ENCODE data around the gene ISCU.

GRCh38 chr12:108614639-108615038, 52.2 kb downstream of the ISCU start:
- TF ChIP-seq CTCF (optimal IDR thresholded peaks at IDR 0.05 in 1 of 3, IDR thresholded peaks at IDR 0.05 in 1 of 3, conservative IDR thresholded peaks at IDR 0.05 in 1 of 3; ENCODE audit: extremely low read depth in 1 of 3, insufficient read depth in 2 of 3, low read length in 3 of 3) (no peak), EZH2 (IDR thresholded peaks at IDR 0.05; ENCODE audit: low read length) (no peak)

Measured in keratinocyte (primary cell).